B cell (primary cell): ENCODE data around the gene PTER. TPM values are rescaled to one million over a fixed set of nuclear protein-coding genes. Genes with fewer than 3 reads are reported as not detected.

Experiments used
- ATAC-seq: fragments of 200-7000 bp; cut with Tn5 transposase; one replicate; pipeline ENCODE4 v1.10.0; 2021; ENCODE audit warnings: low read depth, mild to moderate bottlenecking, moderate number of reproducible peaks, moderate library complexity
- CTCF ChIA-PET: fragments of 350-600 bp; sonication (Branson Sonifier 250); formaldehyde crosslinking; loops from one replicate; lab custom pipeline; 2021; ENCODE audit warnings: antibody characterized with exemption, inconsistent platforms; lab: Charles Lee
- POLR2A ChIA-PET: fragments of 350-600 bp; sonication (Branson Sonifier 250); formaldehyde crosslinking; loops from one replicate; lab custom pipeline; 2021; ENCODE audit warnings: antibody characterized with exemption; lab: Charles Lee
- DNase-seq: peaks from one replicate; pipeline ENCODE4 v3.0.0; 2013
- H2AFZ ChIP-seq: 2 replicates; pipeline ENCODE4 v1.6.1; 2012; ENCODE audit warnings: mild to moderate bottlenecking, low read depth, low read length; ENCODE audit not compliant: insufficient read depth, poor library complexity, severe bottlenecking
- H3K27ac ChIP-seq, 2 donors: 1 replicate in 1 of 2; 2 replicates in 1 of 2; pipeline ENCODE4 v1.5.1; 2012 to 2013; ENCODE audit warnings: low read length in 2 of 2, mild to moderate bottlenecking in 2 of 2, moderate library complexity in 1 of 2
- H3K27me3 ChIP-seq, 4 experiments: fragments of 200-600 bp in 1 of 4; sonication (generic) in 1 of 4; replicated peaks in 1 of 4; 1 replicate in 2 of 4; 2 replicates in 2 of 4; pipeline versions ENCODE4 v1.6.1 to v1.7.0; 2013 to 2016; ENCODE audit warnings: low read length in 3 of 4, mild to moderate bottlenecking in 2 of 4, mixed read lengths in 1 of 4, moderate library complexity in 1 of 4; ENCODE audit not compliant: insufficient read depth in 4 of 4, control insufficient read depth in 3 of 4; ENCODE audit errors: control extremely low read depth in 1 of 4
- H3K36me3 ChIP-seq, 2 experiments: replicated peaks in 1 of 2; 1 replicate in 1 of 2; 2 replicates in 1 of 2; pipeline versions ENCODE4 v1.6.1 to v1.7.1; 2013; ENCODE audit warnings: low read length in 1 of 2; ENCODE audit not compliant: insufficient read depth in 2 of 2, control insufficient read depth in 1 of 2; ENCODE audit errors: control extremely low read depth in 1 of 2, extremely low read depth in 1 of 2
- H3K4me1 ChIP-seq, 2 donors: fragments of 200-600 bp in 1 of 2; sonication (generic) in 1 of 2; 1 replicate in 1 of 2; 2 replicates in 1 of 2; pipeline versions ENCODE4 v1.5.1 to v1.6.1; 2013 to 2017; ENCODE audit warnings: low read length in 2 of 2; ENCODE audit not compliant: control insufficient read depth in 2 of 2, insufficient read depth in 2 of 2
- H3K4me2 ChIP-seq: replicated peaks from 2 replicates; pipeline ENCODE3; 2012; ENCODE audit warnings: mild to moderate bottlenecking, low read depth, low read length; ENCODE audit not compliant: poor library complexity, severe bottlenecking
- H3K4me3 ChIP-seq, 5 experiments: fragments of 200-600 bp in 1 of 5; sonication (generic) in 1 of 5; 1 replicate in 3 of 5; 2 replicates in 2 of 5; pipeline versions ENCODE4 v1.5.1 to v1.7.0; 2011 to 2016; ENCODE audit warnings: low read length in 4 of 5, mild to moderate bottlenecking in 4 of 5, low read depth in 2 of 5, control low read depth in 1 of 5, moderate library complexity in 1 of 5; ENCODE audit not compliant: insufficient read depth in 1 of 5; ENCODE audit errors: control extremely low read depth in 1 of 5, extremely low read depth in 1 of 5
- H3K79me2 ChIP-seq: fragments of 200-600 bp; sonication (generic); one replicate; pipeline ENCODE4 v1.6.0; 2016; ENCODE audit warnings: low read length; ENCODE audit not compliant: control insufficient read depth, insufficient read depth
- H3K9ac ChIP-seq: fragments of 200-600 bp; sonication (generic); 2 replicates; pipeline ENCODE4 v1.6.1; 2017; ENCODE audit warnings: mild to moderate bottlenecking, low read length, moderate library complexity
- H3K9me3 ChIP-seq, 3 donors: one replicate each; pipeline versions ENCODE4 v1.6.1 to v1.7.1; 2013; ENCODE audit warnings: low read length in 2 of 3; ENCODE audit not compliant: control insufficient read depth in 2 of 3, insufficient read depth in 1 of 3; ENCODE audit errors: control extremely low read depth in 1 of 3
- H4K20me1 ChIP-seq: 2 replicates; pipeline ENCODE4 v1.6.0; 2012; ENCODE audit warnings: mild to moderate bottlenecking, low read length; ENCODE audit not compliant: insufficient read depth, control insufficient read depth, poor library complexity, severe bottlenecking
- H3K27ac Mint-ChIP-seq: one replicate; pipeline ENCODE4 v1.8.0; 2021; ENCODE audit warnings: mixed read lengths
- H3K27me3 Mint-ChIP-seq: one replicate; pipeline ENCODE4 v1.8.0; 2021; ENCODE audit warnings: mixed read lengths
- H3K4me1 Mint-ChIP-seq: one replicate; pipeline ENCODE4 v1.8.0; 2021; ENCODE audit warnings: mixed read lengths
- H3K4me3 Mint-ChIP-seq: one replicate; pipeline ENCODE4 v1.8.0; 2021; ENCODE audit warnings: mixed read lengths
- H3K9me3 Mint-ChIP-seq: one replicate; pipeline ENCODE4 v1.8.0; 2022; ENCODE audit warnings: mixed read lengths; ENCODE audit not compliant: insufficient read depth
- EZH2 ChIP-seq: IDR thresholded peaks from 2 replicates; pipeline ENCODE4 v1.6.1; 2012; ENCODE audit warnings: borderline replicate concordance, low read depth, mild to moderate bottlenecking, moderate library complexity, low read length; ENCODE audit not compliant: insufficient read depth, poor library complexity, severe bottlenecking
- WGBS: methylation state at CpG from one replicate; pipeline ENCODE4 v1.1.5; 2013; ENCODE audit warnings: missing lambda C conversion rate; ENCODE audit not compliant: insufficient coverage; 5-methylcytosine and 5-hydroxymethylcytosine counted together
- intact Hi-C: fragments of 100-400 bp; cut with micrococcal nuclease; formaldehyde crosslinking; loops from one replicate; pipeline ENCODE4 v1.10.0; 2022
- polyA plus RNA-seq: library from polyadenylated mRNA; depleted of rRNA; stranded (reverse); fragments of >200 nt; gene quantifications from 2 replicates; pipeline ENCODE4 v1.2.3, GENCODE V29; 2012
- small RNA-seq: library from RNA; depleted of rRNA; stranded (forward); fragments of <200 nt; gene quantifications from one replicate; pipeline ENCODE3, GENCODE V24; 2012; ENCODE audit warnings: low replicate concordance, low read depth; ENCODE audit not compliant: insufficient read length
- total RNA-seq, 2 donors: library from RNA; stranded (reverse); fragments of 120-200 nt in 1 of 2; gene quantifications; 1 replicate in 1 of 2; 2 replicates in 1 of 2; pipeline versions ENCODE4 v1.2.3 to v1.2.4, GENCODE V29; 2013 to 2022
- TF ChIP-seq, protein P1 (sequence below): fragments of 200-600 bp; IDR thresholded peaks from one replicate; pipeline ENCODE4 v1.8.0; 2022; ENCODE audit warnings: antibody characterized with exemption, mild to moderate bottlenecking

Gene PTER
- total and polyA plus RNA-seq, 2 donors (not counting 1 experiment from before 2014, with no cell fraction given), result 7.4 to 18.6 TPM

DNA sequence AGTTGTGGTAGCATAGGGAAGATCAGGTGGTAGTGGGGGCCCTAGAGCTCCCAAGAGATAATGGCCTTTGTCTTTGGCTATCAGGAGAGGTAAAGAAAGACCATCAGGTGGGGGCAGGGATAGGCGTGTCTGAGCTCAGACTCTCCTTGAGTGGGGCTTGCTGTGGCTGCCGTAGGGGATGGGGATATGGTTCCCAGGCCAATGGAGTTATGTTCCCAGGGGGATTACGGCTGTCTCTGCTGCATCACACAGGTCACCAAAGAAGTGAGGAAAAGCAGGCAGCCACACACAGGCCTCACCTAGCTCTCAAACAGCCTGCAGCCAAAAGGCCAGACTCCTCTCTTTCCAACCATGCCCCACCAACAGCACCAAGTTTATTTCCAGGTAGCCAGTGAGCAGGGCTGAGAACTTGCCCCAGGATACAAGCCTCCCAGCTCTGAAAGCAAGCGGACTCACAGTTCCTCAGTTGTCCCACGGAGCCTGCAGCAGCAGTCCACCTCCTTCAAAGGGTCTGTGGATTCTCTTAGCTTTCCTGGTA is 122.5 kb downstream of the PTER start:
- Histone ChIP-seq H4K20me1 (no peaks in the 10 kb centered on the region), H2AFZ (no peak overlapping the region), H3K79me2 (no peaks in the 10 kb centered on the region), H3K27me3 (no peaks in the 10 kb centered on the region), H3K4me2 (no peak overlapping the region), H3K36me3 (no peaks in the 10 kb centered on the region), H3K4me1 (no peaks in the 10 kb centered on the region), H3K9ac (no peak overlapping the region), H3K9me3 (no peaks in the 10 kb centered on the region), H3K27ac (no peak overlapping the region), H3K4me3 (no peak overlapping the region)
- Mint-ChIP-seq H3K9me3 (peaks cover 2% of the 10 kb centered on the region), H3K4me1 (no peaks in the 10 kb centered on the region), H3K4me3 (no peak overlapping the region), H3K27me3 (peaks cover 31% of the 10 kb centered on the region), H3K27ac (no peak overlapping the region)
- no peak for DNase-seq
- CTCF ChIA-PET, result no interaction called here
- TF ChIP-seq EZH2, result no peak
- TF ChIP-seq, protein P1, sequence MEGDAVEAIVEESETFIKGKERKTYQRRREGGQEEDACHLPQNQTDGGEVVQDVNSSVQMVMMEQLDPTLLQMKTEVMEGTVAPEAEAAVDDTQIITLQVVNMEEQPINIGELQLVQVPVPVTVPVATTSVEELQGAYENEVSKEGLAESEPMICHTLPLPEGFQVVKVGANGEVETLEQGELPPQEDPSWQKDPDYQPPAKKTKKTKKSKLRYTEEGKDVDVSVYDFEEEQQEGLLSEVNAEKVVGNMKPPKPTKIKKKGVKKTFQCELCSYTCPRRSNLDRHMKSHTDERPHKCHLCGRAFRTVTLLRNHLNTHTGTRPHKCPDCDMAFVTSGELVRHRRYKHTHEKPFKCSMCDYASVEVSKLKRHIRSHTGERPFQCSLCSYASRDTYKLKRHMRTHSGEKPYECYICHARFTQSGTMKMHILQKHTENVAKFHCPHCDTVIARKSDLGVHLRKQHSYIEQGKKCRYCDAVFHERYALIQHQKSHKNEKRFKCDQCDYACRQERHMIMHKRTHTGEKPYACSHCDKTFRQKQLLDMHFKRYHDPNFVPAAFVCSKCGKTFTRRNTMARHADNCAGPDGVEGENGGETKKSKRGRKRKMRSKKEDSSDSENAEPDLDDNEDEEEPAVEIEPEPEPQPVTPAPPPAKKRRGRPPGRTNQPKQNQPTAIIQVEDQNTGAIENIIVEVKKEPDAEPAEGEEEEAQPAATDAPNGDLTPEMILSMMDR, result no peak
- WGBS, result 84% methylated on average over 5 of the region's 5 CpGs
- no peak for ATAC-seq
- POLR2A ChIA-PET, result no interaction called here
- intact Hi-C loops, result no loop called here

DNA sequence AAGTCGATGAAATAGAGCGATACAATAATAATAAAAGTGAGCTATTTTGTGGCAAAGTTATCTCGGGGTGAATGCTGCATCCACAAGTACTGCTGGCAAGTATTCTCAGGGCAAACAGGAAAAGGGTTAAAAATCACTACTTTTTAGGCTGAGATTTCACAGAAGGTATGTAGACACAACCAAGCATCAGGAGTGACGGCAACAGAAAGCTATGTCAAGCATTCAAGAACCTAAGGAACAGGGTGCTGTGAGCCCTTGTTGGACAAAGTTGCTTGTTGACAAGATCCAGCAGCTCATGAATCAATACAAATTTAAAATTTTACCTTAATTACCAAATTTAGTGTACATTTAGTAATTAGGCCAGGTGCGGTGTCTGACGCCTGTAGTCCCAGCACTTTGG is 126.1 kb downstream of the PTER start:
- ChIA-PET CTCF (no interaction called here), POLR2A (no interaction called here)
- WGBS, result 100% methylated on average over 4 of the region's 6 CpGs
- Histone ChIP-seq H3K27me3 (no peaks in the 10 kb centered on the region), H3K9me3 (no peaks in the 10 kb centered on the region), H2AFZ (no peak overlapping the region), H3K79me2 (no peaks in the 10 kb centered on the region), H3K4me2 (no peak overlapping the region), H3K9ac (no peak overlapping the region), H3K27ac (no peak overlapping the region), H3K4me1 (no peaks in the 10 kb centered on the region), H3K36me3 (no peaks in the 10 kb centered on the region), H3K4me3 (no peak overlapping the region), H4K20me1 (no peaks in the 10 kb centered on the region)
- ATAC-seq, result no peak
- Mint-ChIP-seq H3K9me3 (peaks cover 2% of the 10 kb centered on the region), H3K4me1 (no peaks in the 10 kb centered on the region), H3K27me3 (peaks cover 33% of the 10 kb centered on the region), H3K27ac (no peak overlapping the region), H3K4me3 (no peak overlapping the region)
- DNase-seq, result no peak
- TF ChIP-seq EZH2, result no peak
- TF ChIP-seq, protein P1, result no peak
- intact Hi-C loops, result no loop called here

Small RNAs within 50 kb of the gene (small RNA-seq; reads per million reads assigned to genes)
- gene RNU2-18P, result not detected

Other genes starting within 250 kb of the PTER start
- not detected in 2 replicates for gene C1QL3, start 84.9 kb downstream of the PTER start, total RNA-seq
- gene C1QL3, start 84.9 kb downstream of the PTER start, polyA plus RNA-seq, result not detected in 2 replicates